Inflammatory macrophage treated with lipopolysaccharide for 1 hour (primary cell): Measurements from ENCODE around the gene ZFYVE27.

Source experiments
- DNase-seq, 2 donors: peaks; one replicate each; pipeline ENCODE4 v3.0.0-alpha.2; 2020 to 2022

Gene ZFYVE27

GRCh38 chr10:97714401-97715258 is 22.3 kb upstream of the ZFYVE27 start:
- peak; percentile 64 to 66 for DNase-seq

- DNase-seq = no peak
These were observed 21.6 kb upstream of the ZFYVE27 start for GRCh38 chr10:97715259-97715874.

GRCh38 chr10:97717627-97718026 is 19.3 kb upstream of the ZFYVE27 start:
- DNase-seq = no peak

- peak in 1 of 2 donors; percentile 41 for DNase-seq
These were observed 18.8 kb upstream of the ZFYVE27 start for GRCh38 chr10:97718178-97718577.

DNA sequence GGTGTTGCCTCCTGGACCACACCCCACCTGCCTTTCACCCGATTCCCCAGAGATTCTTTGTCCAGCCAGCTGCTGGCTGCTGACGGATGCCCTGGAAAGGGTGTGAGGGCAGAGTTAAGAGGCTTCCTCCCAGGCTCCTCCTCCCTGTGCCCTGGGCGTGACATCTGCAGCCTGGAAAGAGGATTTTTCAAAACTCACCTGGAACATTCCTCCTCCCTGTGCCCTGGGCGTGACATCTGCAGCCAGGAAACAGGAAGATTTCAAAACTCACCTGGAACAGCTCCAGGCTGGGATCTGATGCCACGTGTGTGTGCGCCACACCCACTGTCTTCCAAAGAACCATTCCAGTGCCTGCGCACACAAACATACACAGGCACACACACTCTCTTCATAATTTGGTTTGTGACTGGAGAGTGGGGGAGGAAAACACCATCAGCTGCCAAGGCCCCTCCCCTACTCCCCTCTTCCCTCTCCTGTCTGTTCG is 18.2 kb upstream of the ZFYVE27 start:
- no peak for DNase-seq

- no peak for DNase-seq
These were observed 17.3 kb upstream of the ZFYVE27 start for GRCh38 chr10:97719602-97720001.

DNA sequence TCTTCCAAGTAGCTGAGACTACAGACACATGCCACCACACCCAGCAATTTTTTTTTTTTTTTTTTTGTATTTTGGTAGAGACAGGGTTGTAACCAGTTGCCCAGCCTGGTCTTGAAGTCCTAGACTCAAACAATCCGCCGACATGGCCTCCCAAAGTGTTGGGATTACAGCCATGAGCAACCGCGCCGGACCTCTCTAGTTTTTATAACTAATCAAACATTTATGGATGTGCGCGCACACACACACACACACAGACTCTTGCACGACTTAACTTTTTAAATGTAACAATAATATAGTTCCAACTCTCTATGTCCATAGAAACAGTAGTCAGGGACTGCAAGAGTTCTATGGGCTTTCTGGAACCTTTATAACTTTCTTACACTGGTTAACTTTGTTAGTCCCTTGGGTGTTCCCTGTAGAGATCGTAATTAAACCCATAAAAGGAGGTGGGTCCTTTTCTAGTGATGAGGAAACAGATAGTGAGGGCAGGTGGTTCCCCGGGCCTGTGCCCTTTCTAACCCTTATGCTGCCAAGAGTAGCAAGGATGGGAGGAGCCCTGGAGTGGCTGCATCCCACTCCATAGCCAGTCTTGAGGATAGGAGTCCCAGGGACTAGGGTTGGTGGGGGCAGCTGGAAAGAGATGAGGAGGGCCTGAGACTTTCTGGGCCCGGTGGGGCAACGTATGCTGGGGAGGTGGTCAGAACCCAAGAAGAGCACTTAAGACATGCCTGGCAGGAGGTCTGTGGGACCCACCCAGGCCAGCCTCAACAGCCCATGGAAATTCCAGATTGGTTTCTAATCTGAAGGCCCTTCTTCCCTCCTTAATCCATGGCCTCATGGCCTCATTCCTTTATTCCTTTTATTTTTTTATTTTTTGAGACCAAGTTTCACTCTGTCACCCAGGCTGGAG is 14.8 kb upstream of the ZFYVE27 start:
- DNase-seq = no peak

DNA sequence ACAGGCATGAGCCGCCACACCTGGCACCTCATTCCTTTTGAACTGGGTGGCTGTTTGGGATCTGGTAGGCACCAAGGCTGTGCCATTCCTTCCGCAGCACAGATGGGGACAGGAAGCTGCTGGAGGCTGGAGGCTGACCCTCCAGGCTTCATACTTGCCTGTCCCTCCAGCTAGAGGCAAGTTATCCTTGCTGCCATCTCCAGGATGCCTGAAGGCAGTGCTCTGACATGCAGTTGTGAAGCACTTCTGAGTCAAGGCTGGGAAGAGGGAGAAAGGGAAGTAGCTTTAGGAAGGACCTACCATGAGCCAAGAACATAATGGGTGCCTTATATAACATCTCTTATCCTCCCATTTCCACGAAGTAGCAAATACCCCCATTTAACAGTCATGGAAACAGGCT is 13.9 kb upstream of the ZFYVE27 start:
- DNase-seq = peak in 1 of 2 donors; percentile 44

DNA sequence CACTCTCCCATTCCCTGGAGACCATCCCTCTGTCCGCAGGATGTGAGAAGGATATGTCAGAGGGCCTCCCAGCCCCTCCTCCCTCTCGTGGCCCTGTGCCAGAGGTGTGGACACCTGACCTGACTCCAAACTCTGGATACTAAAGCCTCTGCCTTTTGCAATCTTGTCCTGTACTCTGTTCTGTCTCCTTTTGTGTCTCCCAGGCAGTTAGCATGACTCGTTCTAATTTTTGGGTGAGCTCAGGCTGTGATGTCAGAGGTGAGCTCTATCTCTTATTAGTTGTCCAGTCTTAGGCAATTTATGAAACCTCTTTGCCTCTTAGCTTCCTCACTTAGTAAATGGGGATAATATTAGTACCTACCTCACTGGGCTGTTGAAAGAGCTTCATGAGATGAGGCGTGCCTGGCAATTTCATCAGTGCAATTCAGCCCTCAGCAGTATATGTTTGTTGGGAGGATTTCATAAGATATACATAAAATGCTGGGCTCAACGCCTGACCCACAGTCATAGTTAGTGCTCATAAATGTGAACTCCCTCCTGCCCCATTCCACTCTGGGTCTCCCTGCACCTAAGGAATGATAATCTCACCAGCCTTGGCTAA is 12.5 kb upstream of the ZFYVE27 start:
- peak; percentile 92 to 100 for DNase-seq

- DNase-seq = no peak
These were observed 10.2 kb upstream of the ZFYVE27 start for GRCh38 chr10:97726636-97727178.

GRCh38 chr10:97729014-97729413 is 7.9 kb upstream of the ZFYVE27 start:
- no peak for DNase-seq

GRCh38 chr10:97731346-97732051 is 5.4 kb upstream of the ZFYVE27 start:
- peak; percentile 55 to 87 for DNase-seq

- DNase-seq = no peak
These were observed 4.9 kb upstream of the ZFYVE27 start for GRCh38 chr10:97732052-97732359.

GRCh38 chr10:97733256-97733655 is 3.7 kb upstream of the ZFYVE27 start:
- DNase-seq = no peak

DNA sequence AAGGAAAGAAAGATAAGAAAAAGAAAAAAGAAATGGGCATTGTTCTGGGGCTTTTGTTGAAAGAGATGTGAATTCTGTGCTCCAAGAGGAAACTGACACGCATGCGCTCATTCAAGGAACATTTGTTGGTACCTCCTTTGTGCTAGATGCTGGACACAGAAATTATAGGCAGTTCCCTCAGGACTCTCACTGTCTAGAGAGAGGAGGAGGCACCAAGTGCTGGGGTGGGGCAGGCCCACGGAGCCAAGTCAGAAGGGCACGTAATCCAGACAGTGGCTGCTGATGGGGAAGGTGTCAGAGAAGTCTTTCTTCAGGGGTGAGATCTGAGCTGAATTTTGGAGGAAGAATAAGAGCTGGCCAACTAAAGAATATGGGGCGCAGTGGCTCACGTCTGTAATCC is 2.9 kb upstream of the ZFYVE27 start:
- DNase-seq = no peak

DNA sequence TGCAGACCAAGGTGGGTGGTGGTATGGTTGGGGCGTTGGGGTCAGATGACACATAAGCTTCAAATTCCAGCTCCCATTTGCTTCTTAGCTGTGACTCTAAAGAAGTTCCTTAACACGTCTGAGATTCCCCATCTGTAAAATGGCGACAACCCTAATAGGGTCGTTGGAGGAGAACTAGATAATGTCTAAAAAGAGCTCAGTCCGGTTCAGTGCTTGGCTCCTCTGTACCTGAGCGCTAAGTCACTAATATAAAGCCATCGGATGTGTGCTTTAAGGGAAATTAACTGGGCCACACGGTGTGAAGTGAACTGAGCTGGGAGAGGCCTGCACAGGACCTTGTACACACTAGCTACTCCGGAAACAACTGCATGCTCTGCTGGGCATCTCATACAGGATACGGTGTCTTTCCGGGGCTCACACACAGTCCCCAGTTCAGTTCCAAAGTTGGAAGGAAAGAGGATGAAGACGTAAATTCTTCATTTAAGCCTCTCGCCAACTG is 476 bp upstream of the ZFYVE27 start:
- DNase-seq = no peak

DNA sequence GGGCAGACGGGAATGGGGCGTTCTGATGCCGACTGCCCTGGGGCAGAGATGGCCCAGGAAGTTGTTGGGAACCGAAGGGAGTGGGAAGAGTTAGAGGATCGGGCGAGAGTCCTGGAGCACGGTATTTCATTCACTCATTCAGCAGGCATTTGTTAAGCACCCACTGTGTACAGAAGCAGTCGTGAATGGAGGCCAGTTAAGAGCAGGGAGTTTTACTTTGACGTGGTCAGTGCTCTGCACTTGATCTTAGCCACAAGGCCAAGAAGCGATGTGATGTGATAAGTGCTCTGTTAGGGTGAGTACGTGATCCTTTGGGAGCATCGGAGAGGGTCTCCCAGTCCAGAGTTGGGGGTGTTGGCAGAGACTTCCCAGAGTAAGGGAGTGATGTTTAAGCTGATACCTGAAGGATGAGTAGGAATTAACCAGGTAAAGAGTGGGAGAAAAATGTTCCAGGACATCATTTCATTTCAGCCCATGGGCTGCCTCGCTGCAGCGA is 890 bp downstream of the ZFYVE27 start:
- DNase-seq = no peak

DNA sequence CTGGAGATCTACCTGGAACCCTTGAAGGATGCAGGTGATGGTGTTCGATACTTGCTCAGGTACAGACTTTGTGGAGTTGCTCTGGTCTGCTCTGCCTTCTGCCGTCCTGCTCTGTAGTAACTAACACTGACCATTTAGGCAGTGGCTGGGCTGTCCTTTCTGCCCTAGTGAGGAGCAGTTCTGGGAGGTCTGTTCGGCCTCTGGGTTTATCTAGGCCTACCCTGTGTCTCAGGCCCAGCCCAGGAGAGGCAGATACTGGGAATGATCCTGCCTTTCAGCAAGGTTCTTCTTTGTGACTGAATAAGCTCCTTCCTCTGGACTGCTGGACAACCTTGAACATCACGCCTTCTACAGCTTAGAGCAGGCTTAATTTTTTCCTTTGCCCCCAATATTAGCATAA is 1.7 kb downstream of the ZFYVE27 start:
- no peak for DNase-seq

DNA sequence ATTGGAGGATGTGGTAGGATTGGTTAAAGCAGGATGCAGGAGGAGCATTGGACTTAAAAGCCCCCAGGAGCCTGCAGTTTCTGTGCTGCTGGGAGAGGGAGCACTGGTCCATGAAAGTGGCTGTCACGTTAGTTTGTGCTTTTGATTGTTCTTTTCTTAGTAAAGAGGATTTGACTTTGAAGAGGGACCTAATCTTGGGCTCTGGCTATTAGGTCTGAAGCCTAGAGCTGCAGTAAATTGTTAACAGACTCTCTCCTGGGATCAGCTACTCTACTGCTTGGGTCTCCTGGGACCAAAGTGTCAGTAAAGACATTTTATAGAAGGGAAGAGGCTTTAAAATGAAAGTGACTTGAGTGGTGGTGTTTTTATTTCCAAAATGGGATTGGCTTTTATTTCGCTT is 3.7 kb downstream of the ZFYVE27 start:
- DNase-seq = no peak

DNA sequence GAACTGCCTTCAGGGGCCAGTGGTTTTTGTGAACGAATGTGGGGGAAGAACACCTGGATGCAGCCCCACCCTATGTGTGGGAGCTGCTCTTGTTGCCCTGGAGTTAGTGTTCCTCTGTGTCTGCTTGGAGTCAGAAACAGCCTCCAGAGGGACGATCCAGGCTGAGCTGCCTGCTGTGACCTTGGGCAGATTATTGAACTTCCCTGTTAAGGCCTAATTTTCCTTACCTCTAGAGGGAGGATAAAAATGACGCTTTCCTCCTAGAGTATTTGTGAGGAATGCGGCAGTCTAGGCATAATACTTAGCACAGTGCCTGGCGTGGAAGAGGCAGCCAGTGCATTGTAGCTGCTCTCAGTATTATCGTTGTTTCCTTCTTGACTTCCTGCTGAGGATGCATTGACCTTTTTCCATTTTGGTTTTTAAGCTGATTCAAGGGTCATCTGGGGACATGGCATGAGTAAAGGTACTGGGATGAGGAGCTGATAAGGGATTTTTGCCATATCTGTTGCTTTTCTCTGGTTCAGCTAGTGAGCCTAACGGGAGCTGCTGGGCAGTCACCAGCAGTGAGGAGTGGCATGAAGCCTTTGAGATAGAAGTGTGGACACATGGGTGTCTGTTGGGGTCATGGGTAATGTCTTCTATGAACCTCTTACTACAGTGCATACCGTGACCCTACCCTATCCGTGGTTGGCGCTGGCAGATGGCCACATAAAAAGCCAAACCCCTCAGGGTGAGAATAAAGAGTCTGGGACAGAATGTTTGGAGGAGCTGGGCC is 6.4 kb downstream of the ZFYVE27 start:
- DNase-seq = no peak
